ENCODE measurements around the gene TP53TG3B. TPM values are rescaled to one million over a fixed set of nuclear protein-coding genes. Genes with fewer than 3 reads are reported as not detected.

TP53TG3B gene
- total RNA-seq (2022; extraction: Qiagen RNA extraction) = 0.29 to 0.61 TPM in 2 of 5 replicates, not detected in the others

DNA sequence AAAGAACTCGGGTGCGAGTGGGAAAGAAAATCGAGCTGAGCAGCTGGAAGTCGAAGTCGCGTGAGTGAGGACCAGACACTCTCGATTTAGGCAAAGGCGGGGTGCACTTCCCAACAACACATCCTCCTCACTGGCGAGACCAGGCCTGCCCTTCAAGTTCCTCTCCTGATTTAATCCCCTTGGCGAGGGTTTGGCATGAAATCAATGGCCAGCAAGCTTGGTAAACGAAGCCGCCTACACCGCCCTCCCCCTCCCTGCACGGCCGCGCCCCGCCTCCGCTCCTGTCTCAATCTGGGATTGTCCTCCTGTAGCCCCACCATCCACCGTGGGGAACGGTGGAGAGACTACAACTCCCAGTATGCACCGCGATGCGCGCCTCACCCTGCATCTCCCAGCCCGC lies at the start of gene TP53TG3B:
TP53TG3B (plus strand) TSS at position 301 of the 400 bp plus-strand sequence; CDS start at position 369, 68 bp downstream.

Other genes starting within 250 kb of the TP53TG3B start
- 0.22 to 0.50 TPM (median 0.44 TPM) in 3 of 5 replicates, not detected in the others for gene TP53TG3C, start 166.6 kb upstream of the TP53TG3B start, total RNA-seq (2022; extraction: Qiagen RNA extraction)
- not detected in 5 replicates for gene TP53TG3E, start 56.5 kb upstream of the TP53TG3B start, total RNA-seq (2022; extraction: Qiagen RNA extraction)
- 0.05 to 0.22 TPM (median 0.07 TPM) in 5 replicates for gene TP53TG3F, start 98.8 kb downstream of the TP53TG3B start, total RNA-seq (2022; extraction: Qiagen RNA extraction)